Activated CD4-positive, alpha-beta memory T cell treated with anti-CD3 and anti-CD28 coated beads for 36 hours (primary cell): ENCODE results near the gene LHPP. TPM values are rescaled to one million over a fixed set of nuclear protein-coding genes. Genes with fewer than 3 reads are reported as not detected.
"Not testable (repeated sequence)": the region's sequence is repeated elsewhere in the genome, so short reads cannot be mapped to it uniquely, and the experiment has no call there.

ENCODE experiments used
- CTCF ChIA-PET: fragments of 350-600 bp; sonication (Branson Sonifier 250); formaldehyde crosslinking; loops from one replicate; lab custom pipeline; 2021; ENCODE audit warnings: antibody characterized with exemption, inconsistent platforms; lab: Charles Lee
- POLR2A ChIA-PET: fragments of 350-600 bp; sonication (Branson Sonifier 250); formaldehyde crosslinking; loops from one replicate; lab custom pipeline; 2021; ENCODE audit warnings: antibody characterized with exemption; lab: Charles Lee
- DNase-seq: peaks from one replicate; pipeline ENCODE4 v3.0.0-alpha.2; 2020
- H3K27ac Mint-ChIP-seq: one replicate; pipeline ENCODE4 v1.8.0; 2021; ENCODE audit warnings: mixed read lengths
- H3K27me3 Mint-ChIP-seq: one replicate; pipeline ENCODE4 v1.8.0; 2021; ENCODE audit warnings: mixed read lengths
- H3K36me3 Mint-ChIP-seq: one replicate; pipeline ENCODE4 v1.8.0; 2021; ENCODE audit warnings: mixed read lengths
- H3K4me1 Mint-ChIP-seq: one replicate; pipeline ENCODE4 v1.8.0; 2021; ENCODE audit warnings: low read depth, mixed read lengths
- H3K4me3 Mint-ChIP-seq: one replicate; pipeline ENCODE4 v1.8.0; 2021; ENCODE audit warnings: mild to moderate bottlenecking, mixed read lengths
- H3K9me3 Mint-ChIP-seq: one replicate; pipeline ENCODE4 v1.8.0; 2021; ENCODE audit warnings: mixed read lengths
- intact Hi-C: fragments of 100-400 bp; cut with micrococcal nuclease; formaldehyde crosslinking; loops from one replicate; pipeline ENCODE4 v1.15.1; 2023
- total RNA-seq, 2 experiments: library from RNA; stranded (reverse); gene quantifications; one replicate each; pipeline ENCODE4 v1.2.3, GENCODE V29; 2021

LHPP gene
- total RNA-seq, 2 experiments from 2014 or later: 10.1 to 12.3 TPM

DNA sequence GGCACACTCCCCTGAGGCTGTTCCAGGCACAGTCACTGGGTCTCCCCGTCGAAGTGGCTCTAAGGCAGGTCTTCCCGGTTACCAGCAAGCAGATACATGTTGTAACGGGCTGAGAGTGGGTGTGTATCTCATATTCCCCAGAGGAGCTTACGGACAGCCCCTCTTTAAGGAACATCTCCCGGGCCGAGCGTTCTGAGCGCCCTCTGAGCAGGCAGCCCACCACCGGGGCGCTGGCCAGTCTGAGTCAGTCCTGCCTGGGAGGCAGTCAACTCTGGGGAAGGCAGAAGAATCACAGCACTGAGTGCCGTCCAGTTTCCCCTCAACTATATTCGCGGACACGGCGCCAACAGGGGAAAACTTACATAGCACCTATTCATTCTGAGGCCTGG lies 117.4 kb downstream of the LHPP start:
- DNase-seq: no peak
- no peaks in the 10 kb centered on the region for H3K27me3 Mint-ChIP-seq

GRCh38 chr10:124586142-124586541 lies 124.5 kb downstream of the LHPP start:
- no peak for DNase-seq
- Mint-ChIP-seq H3K36me3 (no peaks in the 10 kb centered on the region), H3K4me1 (no peaks in the 10 kb centered on the region), H3K9me3 (peaks cover under 1% of the 10 kb centered on the region), H3K27ac (no peak overlapping the region), H3K27me3 (no peaks in the 10 kb centered on the region), H3K4me3 (no peak overlapping the region)
- ChIA-PET POLR2A (no interaction called here), CTCF (no interaction called here)
- intact Hi-C loops: no loop called here

More for the DNA sequence above, 117.4 kb downstream of the LHPP start:
- H3K4me3 Mint-ChIP-seq: no peak overlapping the region
- ChIA-PET POLR2A (no interaction called here), CTCF (no interaction called here)
- intact Hi-C loops: no loop called here
- H3K27ac Mint-ChIP-seq: no peak overlapping the region
- H3K4me1 Mint-ChIP-seq: no peaks in the 10 kb centered on the region
- peaks cover 12% of the 10 kb centered on the region for H3K9me3 Mint-ChIP-seq
- H3K36me3 Mint-ChIP-seq: no peaks in the 10 kb centered on the region

DNA sequence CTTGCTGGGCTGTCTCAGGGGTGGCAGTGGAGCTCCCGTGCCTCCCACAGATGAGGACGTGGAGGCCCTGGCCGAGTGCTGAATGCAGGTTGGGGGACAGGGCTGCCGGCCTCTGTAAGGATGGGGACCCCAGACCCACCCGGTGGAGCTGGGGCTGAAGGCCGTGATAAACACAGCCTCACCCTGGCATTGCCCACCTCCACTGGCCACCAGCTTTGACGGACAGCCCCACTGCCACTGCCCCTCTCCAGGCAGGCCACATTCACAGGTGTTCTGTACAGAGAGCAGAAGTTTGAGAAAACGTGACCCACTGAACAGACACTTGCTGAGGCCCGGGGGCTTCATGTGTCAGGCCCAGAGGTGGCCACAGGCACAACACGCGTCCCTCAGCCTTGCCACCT lies 126.2 kb downstream of the LHPP start:
- Mint-ChIP-seq H3K9me3 (peaks cover 6% of the 10 kb centered on the region), H3K36me3 (no peaks in the 10 kb centered on the region), H3K27me3 (no peaks in the 10 kb centered on the region), H3K4me3 (no peak overlapping the region), H3K27ac (no peak overlapping the region), H3K4me1 (no peaks in the 10 kb centered on the region)
- intact Hi-C loops: no loop called here
- ChIA-PET CTCF (no interaction called here), POLR2A (no interaction called here)
- no peak for DNase-seq

DNA sequence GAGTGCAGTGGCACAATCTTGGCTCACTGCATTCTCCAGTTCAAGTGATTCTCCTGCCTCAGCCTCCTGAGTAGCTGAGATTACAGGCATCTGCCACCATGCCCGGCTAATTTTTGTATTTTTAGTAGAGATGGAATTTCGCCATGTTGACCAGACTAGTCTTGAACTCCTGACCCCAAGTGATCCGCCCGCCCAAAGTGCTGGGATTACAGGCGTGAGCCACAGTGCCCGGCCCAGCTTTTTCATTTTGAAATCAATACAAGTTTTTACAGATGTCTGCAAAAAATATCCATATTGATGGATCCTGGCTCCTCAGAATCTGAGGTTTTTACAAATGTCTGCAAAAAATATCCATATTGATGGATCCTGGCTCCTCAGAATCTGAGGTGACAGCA lies 126.7 kb downstream of the LHPP start:
- H3K9me3 Mint-ChIP-seq, DNase-seq, H3K4me1 Mint-ChIP-seq, H3K27me3 Mint-ChIP-seq, H3K27ac Mint-ChIP-seq, H3K4me3 Mint-ChIP-seq, intact Hi-C loops, POLR2A ChIA-PET, H3K36me3 Mint-ChIP-seq, CTCF ChIA-PET: not testable (repeated sequence)

- intact Hi-C loops: no loop called here
- no peak overlapping the region for H3K27ac Mint-ChIP-seq
- no peaks in the 10 kb centered on the region for H3K4me1 Mint-ChIP-seq
- ChIA-PET CTCF (no interaction called here), POLR2A (no interaction called here)
- H3K4me3 Mint-ChIP-seq: no peak overlapping the region
- peaks cover 6% of the 10 kb centered on the region for H3K9me3 Mint-ChIP-seq
- no peaks in the 10 kb centered on the region for H3K36me3 Mint-ChIP-seq
- no peak for DNase-seq
- no peaks in the 10 kb centered on the region for H3K27me3 Mint-ChIP-seq
These were observed 127.3 kb downstream of the LHPP start for GRCh38 chr10:124588736-124589490.

DNA sequence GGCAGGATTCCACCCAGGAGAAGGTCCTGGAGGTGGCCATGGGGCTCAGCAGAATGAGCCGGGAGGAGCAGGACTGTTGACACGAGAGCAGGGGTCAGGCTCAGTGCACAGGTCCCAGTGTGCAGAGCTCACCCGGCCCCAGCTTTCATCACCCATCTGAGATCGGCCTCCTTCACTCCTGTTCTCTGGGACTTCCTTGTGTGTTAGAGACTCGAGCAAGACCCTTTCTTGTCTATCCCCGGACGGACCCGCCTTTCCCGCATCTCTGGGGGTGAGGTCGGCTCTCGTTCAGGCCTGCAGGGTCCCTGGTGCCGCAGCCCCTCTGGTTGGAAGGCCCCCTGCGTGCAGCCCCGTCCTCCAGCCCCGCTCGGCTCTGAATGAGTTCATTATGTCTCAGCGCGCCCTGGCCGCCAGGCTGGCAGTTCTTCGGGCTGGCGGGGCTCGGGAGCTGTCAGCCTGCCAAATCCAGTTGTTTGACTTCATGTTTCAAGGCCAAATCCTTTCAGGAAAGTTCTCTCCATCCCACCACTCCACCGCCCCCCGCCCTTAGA lies 127.9 kb downstream of the LHPP start:
- POLR2A ChIA-PET: no interaction called here
- DNase-seq: no peak
- Mint-ChIP-seq H3K9me3 (peaks cover 6% of the 10 kb centered on the region), H3K4me3 (no peak overlapping the region), H3K4me1 (no peaks in the 10 kb centered on the region), H3K36me3 (no peaks in the 10 kb centered on the region), H3K27me3 (no peaks in the 10 kb centered on the region), H3K27ac (no peak overlapping the region)
- CTCF ChIA-PET: interaction anchor here (0.8 kb wide), 1 partner anchor 271 kb away, joined by 3 read pairs; no protein-coding TSS in a partner anchor
- intact Hi-C loops: no loop called here

DNA sequence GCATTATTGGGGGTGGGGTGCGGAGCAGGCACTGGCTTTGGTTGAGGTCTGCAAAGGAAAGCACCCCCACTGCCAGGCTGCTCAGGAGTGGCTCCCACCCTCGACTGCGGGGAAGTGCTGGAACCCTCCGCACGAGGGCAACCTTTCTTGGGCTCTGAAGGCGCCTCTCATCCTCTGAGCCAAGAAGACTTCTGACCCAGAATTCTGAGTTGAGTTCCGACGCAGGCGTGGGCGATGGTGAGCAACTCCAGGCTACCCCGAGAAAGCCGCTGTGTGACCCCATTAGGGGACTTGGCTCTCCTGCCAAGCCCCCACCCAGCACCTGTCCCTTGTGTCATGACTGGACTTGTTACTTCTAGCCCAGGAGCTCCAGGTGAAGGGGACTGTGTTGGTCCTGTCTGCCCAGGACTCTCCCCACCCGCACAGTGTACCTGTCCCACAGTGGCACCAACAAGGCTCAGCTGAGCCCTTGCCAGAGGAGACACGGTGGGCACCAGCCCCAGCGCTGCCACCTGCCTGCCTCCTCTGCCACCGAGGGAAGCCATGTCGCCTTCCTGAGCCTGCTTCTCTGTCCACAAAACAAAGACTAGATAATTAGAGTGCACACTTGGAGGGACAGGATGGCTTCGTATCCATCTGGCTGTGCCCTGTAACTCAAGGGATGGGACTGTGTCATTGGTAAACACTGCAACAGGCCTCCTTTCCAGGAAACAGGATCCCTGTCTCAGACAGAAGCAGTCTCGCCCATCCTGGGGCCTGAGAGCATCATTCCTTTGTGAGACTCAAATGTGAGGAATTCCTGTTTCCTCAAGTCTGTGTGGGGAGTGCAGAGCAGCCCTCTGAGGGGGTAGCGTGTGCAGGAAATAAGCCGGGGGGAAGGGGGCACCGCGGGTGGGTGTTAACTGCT lies 128.8 kb downstream of the LHPP start:
- POLR2A ChIA-PET: no interaction called here
- no peaks in the 10 kb centered on the region for H3K36me3 Mint-ChIP-seq
- CTCF ChIA-PET: interaction anchor here (0.8 kb wide), 1 partner anchor 270 kb away, joined by 3 read pairs; no protein-coding TSS in a partner anchor
- H3K27me3 Mint-ChIP-seq: no peaks in the 10 kb centered on the region
- no peak for DNase-seq
- H3K4me3 Mint-ChIP-seq: no peak overlapping the region
- no peak overlapping the region for H3K27ac Mint-ChIP-seq
- no peaks in the 10 kb centered on the region for H3K4me1 Mint-ChIP-seq
- intact Hi-C loops: no loop called here
- H3K9me3 Mint-ChIP-seq: peaks cover 6% of the 10 kb centered on the region

- DNase-seq: no peak
- POLR2A ChIA-PET: no interaction called here
These were observed 129.5 kb downstream of the LHPP start for GRCh38 chr10:124591123-124591495.

DNA sequence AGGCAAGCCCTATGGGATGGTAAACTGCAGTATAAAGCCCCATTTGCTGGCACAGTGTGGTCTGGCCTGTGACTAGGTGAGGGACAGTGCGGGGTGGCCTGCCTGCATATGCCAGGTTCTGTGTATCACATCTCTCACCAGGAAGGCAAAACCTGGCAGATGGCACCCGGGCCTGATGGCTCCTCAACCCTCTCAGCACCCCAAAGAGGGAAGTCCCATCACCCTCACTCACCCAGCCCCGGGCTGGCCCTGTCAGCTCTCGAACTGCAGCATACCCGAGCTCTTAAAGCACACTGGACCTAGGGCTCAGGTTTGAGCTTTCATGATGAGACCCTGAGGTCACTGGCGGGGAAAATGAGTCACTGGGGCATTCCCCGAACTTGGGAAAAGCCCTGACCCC lies 130.5 kb downstream of the LHPP start:
- Mint-ChIP-seq H3K36me3 (no peaks in the 10 kb centered on the region), H3K9me3 (peaks cover 6% of the 10 kb centered on the region), H3K4me3 (no peak overlapping the region), H3K27me3 (no peaks in the 10 kb centered on the region), H3K27ac (no peak overlapping the region), H3K4me1 (no peaks in the 10 kb centered on the region)
- ChIA-PET POLR2A (no interaction called here), CTCF (interaction anchor here (0.9 kb wide), 1 partner anchor 56 kb away, joined by 3 read pairs; no protein-coding TSS in a partner anchor)
- DNase-seq: no peak
- intact Hi-C loops: no loop called here

More at GRCh38 chr10:124591123-124591495, 129.5 kb downstream of the LHPP start:
- Mint-ChIP-seq H3K9me3 (peaks cover 6% of the 10 kb centered on the region), H3K27ac (no peak overlapping the region), H3K4me3 (no peak overlapping the region), H3K4me1 (no peaks in the 10 kb centered on the region), H3K36me3 (no peaks in the 10 kb centered on the region), H3K27me3 (no peaks in the 10 kb centered on the region)
- CTCF ChIA-PET: no interaction called here
- intact Hi-C loops: no loop called here

DNA sequence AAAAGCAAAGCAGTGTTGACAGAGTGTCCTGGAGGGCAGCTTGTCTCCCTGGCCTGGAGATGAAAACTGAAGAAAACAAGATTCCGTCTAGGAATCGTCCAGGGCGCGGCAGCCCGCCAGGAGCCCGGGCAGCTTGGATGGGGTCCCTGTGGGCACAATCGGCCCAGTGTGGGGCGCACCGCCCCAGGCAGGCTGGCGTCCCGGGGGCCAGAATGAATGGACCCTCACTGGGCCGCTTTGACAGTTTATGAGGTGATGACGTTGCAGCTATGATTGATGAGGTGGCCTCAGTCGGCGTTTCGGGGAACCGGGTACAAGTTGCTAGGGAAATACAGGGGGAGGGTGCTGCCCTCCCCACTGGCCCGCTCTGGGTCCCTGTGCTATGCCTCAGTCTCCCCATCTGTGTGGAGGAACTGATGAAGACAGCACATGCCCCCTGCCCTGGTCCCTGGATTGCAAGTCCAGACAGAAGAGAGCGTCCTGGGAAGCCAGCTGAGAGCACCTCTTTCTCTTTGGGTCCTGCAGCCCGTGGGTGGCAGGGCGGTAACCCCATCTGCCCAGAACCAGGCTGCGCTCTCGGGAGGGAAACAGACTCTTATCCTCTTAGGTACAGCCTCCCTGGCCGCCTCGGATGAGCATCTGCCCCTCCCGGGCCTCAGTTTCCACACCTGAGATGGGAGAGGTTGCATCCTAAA lies 131.3 kb downstream of the LHPP start:
- DNase-seq: no peak
- Mint-ChIP-seq H3K4me3 (no peak overlapping the region), H3K36me3 (no peaks in the 10 kb centered on the region), H3K27ac (no peak overlapping the region), H3K27me3 (no peaks in the 10 kb centered on the region), H3K4me1 (no peaks in the 10 kb centered on the region), H3K9me3 (peaks cover 6% of the 10 kb centered on the region)
- intact Hi-C loops: no loop called here
- ChIA-PET POLR2A (no interaction called here), CTCF (interaction anchor here (0.9 kb wide), 1 partner anchor 55 kb away, joined by 3 read pairs; no protein-coding TSS in a partner anchor)

- intact Hi-C loops: no loop called here
- Mint-ChIP-seq H3K4me3 (no peak overlapping the region), H3K4me1 (no peaks in the 10 kb centered on the region), H3K9me3 (peaks cover 6% of the 10 kb centered on the region), H3K36me3 (no peaks in the 10 kb centered on the region), H3K27me3 (no peaks in the 10 kb centered on the region), H3K27ac (no peak overlapping the region)
- POLR2A ChIA-PET: no interaction called here
- no peak for DNase-seq
- CTCF ChIA-PET: no interaction called here
These were observed 131.9 kb downstream of the LHPP start for GRCh38 chr10:124593431-124593985.
